Measurements from ENCODE around the gene PLA2G2A.

The PLA2G2A gene

GRCh38 chr1:19942657-19943056 is 36.8 kb downstream of the PLA2G2A start:
- TF ChIP-seq CTCF (IDR thresholded peaks at IDR 0.05; ENCODE audit: insufficient read depth, low read length, poor library complexity, severe bottlenecking): no peak
- Histone ChIP-seq H3K27me3 (replicated peaks; ENCODE audit: control insufficient read depth, insufficient read depth, low read length) (no peaks in the 10 kb centered on the region), H3K36me3 (ENCODE audit: control insufficient read depth, insufficient read depth, low read length) (no peaks in the 10 kb centered on the region), H3K4me3 (replicated peaks; ENCODE audit: low read depth, low read length) (no peak overlapping the region)
- DNase-seq (ENCODE audit: extremely low read depth, insufficient read length): no peak

- Histone ChIP-seq H3K4me3 (replicated peaks; ENCODE audit: low read depth, low read length) (no peak overlapping the region), H3K27me3 (replicated peaks; ENCODE audit: control insufficient read depth, insufficient read depth, low read length) (no peaks in the 10 kb centered on the region), H3K36me3 (ENCODE audit: control insufficient read depth, insufficient read depth, low read length) (no peaks in the 10 kb centered on the region)
- no peak for DNase-seq (ENCODE audit: extremely low read depth, insufficient read length)
- no peak for TF ChIP-seq CTCF (IDR thresholded peaks at IDR 0.05; ENCODE audit: insufficient read depth, low read length, poor library complexity, severe bottlenecking)
Observed at GRCh38 chr1:19942088-19942487, 37.3 kb downstream of the PLA2G2A start.

- Histone ChIP-seq H3K27me3 (replicated peaks; ENCODE audit: control insufficient read depth, insufficient read depth, low read length) (no peaks in the 10 kb centered on the region; the same call in 1 of the 2 replicates), H3K36me3 (ENCODE audit: control insufficient read depth, insufficient read depth, low read length) (no peaks in the 10 kb centered on the region), H3K4me3 (replicated peaks; ENCODE audit: low read depth, low read length) (no peak overlapping the region)
- no peak for DNase-seq (ENCODE audit: extremely low read depth, insufficient read length)
- TF ChIP-seq CTCF (IDR thresholded peaks at IDR 0.05; ENCODE audit: insufficient read depth, low read length, poor library complexity, severe bottlenecking): no peak
Observed at GRCh38 chr1:19941206-19941568, 38.2 kb downstream of the PLA2G2A start.

- Histone ChIP-seq H3K36me3 (ENCODE audit: control insufficient read depth, insufficient read depth, low read length) (no peaks in the 10 kb centered on the region), H3K4me3 (replicated peaks; ENCODE audit: low read depth, low read length) (no peak overlapping the region)
- DNase-seq (ENCODE audit: extremely low read depth, insufficient read length): no peak
Observed at GRCh38 chr1:19940486-19941205, 38.8 kb downstream of the PLA2G2A start.

GRCh38 chr1:19938472-19938871 is 40.9 kb downstream of the PLA2G2A start:
- H3K27me3 ChIP-seq (replicated peaks; ENCODE audit: control insufficient read depth, insufficient read depth, low read length): no peaks in the 10 kb centered on the region; the same call in 1 of the 2 replicates
- no peaks in the 10 kb centered on the region for H3K36me3 ChIP-seq (ENCODE audit: control insufficient read depth, insufficient read depth, low read length)
- no peak for TF ChIP-seq CTCF (IDR thresholded peaks at IDR 0.05; ENCODE audit: insufficient read depth, low read length, poor library complexity, severe bottlenecking)
- H3K4me3 ChIP-seq (replicated peaks; ENCODE audit: low read depth, low read length): no peak overlapping the region
- DNase-seq (ENCODE audit: extremely low read depth, insufficient read length): no peak

More at GRCh38 chr1:19940486-19941205, 38.8 kb downstream of the PLA2G2A start:
- no peaks in the 10 kb centered on the region; the same call in 1 of the 2 replicates for H3K27me3 ChIP-seq (replicated peaks; ENCODE audit: control insufficient read depth, insufficient read depth, low read length)
- no peak for TF ChIP-seq CTCF (IDR thresholded peaks at IDR 0.05; ENCODE audit: insufficient read depth, low read length, poor library complexity, severe bottlenecking)

Data from GM06990 (cell line).